Small intestine (tissue), 7 donors: Measurements from ENCODE around the gene RNASE8. TPM values are rescaled to one million over a fixed set of nuclear protein-coding genes. Genes with fewer than 3 reads are reported as not detected.

Experiments used
- DNase-seq, 2 donors: peaks; one replicate each; pipeline versions ENCODE4 v3.0.0 to v3.0.0-alpha.2; 2013
- FAIRE-seq: peaks from 2 replicates; lab custom pipeline; 2012; peaks lifted over from hg19 to GRCh38; lab: Jason Lieb, UNC
- H3K27ac ChIP-seq, 3 donors: one replicate each; pipeline ENCODE4 v1.5.1; 2013; ENCODE audit warnings: low read length in 2 of 3, mild to moderate bottlenecking in 2 of 3, control low read depth in 1 of 3, inconsistent platforms in 1 of 3, low read depth in 1 of 3, moderate library complexity in 1 of 3
- H3K27me3 ChIP-seq, 3 donors: one replicate each; pipeline ENCODE4 v1.6.1; 2013; ENCODE audit warnings: low read length in 3 of 3, inconsistent platforms in 1 of 3; ENCODE audit not compliant: control insufficient read depth in 3 of 3, insufficient read depth in 3 of 3
- H3K36me3 ChIP-seq, 3 donors: one replicate each; pipeline ENCODE4 v1.6.1; 2013; ENCODE audit warnings: low read length in 3 of 3, inconsistent platforms in 1 of 3, low read depth in 1 of 3, mild to moderate bottlenecking in 1 of 3, moderate library complexity in 1 of 3; ENCODE audit not compliant: control insufficient read depth in 3 of 3, insufficient read depth in 2 of 3
- H3K4me1 ChIP-seq, 3 donors: one replicate each; pipeline ENCODE4 v1.6.1; 2013; ENCODE audit warnings: low read length in 2 of 3, inconsistent platforms in 1 of 3, low read depth in 1 of 3, mild to moderate bottlenecking in 1 of 3, moderate library complexity in 1 of 3; ENCODE audit not compliant: control insufficient read depth in 3 of 3, insufficient read depth in 2 of 3
- H3K4me3 ChIP-seq, 3 donors: one replicate each; pipeline ENCODE4 v1.5.1; 2013; ENCODE audit warnings: low read length in 3 of 3, control low read depth in 1 of 3, inconsistent platforms in 1 of 3, low read depth in 1 of 3, mild to moderate bottlenecking in 1 of 3, moderate library complexity in 1 of 3
- H3K9me3 ChIP-seq, 2 donors: one replicate each; pipeline ENCODE4 v1.6.1; 2013; ENCODE audit warnings: low read depth in 1 of 2, low read length in 1 of 2; ENCODE audit not compliant: control insufficient read depth in 2 of 2, insufficient read depth in 1 of 2
- WGBS, 3 donors: extraction: QIAGEN DNeasy Blood & Tissue Kit; methylation state at CpG; one replicate each; pipeline ENCODE4 v1.1.7; 2013; 5-methylcytosine and 5-hydroxymethylcytosine counted together
- polyA plus RNA-seq, 4 donors: library from polyadenylated mRNA; stranded (reverse) in 3 of 4; unstranded in 1 of 4; fragments of 200-250 nt in 3 of 4; fragments of 120-200 nt in 1 of 4; gene quantifications; one replicate each; pipeline versions ENCODE4 v1.2.1 to v1.2.3, GENCODE V29; 2013
- donor health status: healthy with polysubstance abuse.
- donor health status: control.
- donor health status: control.
- donor health status: Bipolar disorder and iron deficiency.
- donor health status: healthy.

Gene RNASE8
- polyA plus RNA-seq, 4 donors: not detected

- Histone ChIP-seq H3K4me3 (peak overlapping the region; percentile 68 to 75 (median 68)), H3K27ac (peak overlapping the region; percentile 54 to 89 (median 55)), H3K36me3 (peaks cover 0 to 19% (median 2%) of the 10 kb centered on the region in 3 donors), H3K9me3 (no peaks in the 10 kb centered on the region), H3K27me3 (no peaks in the 10 kb centered on the region), H3K4me1 (peaks cover 0 to 10% (median 2%) of the 10 kb centered on the region in 3 donors)
- 13 to 20% (median 16%) methylated on average over 49 to 58 of the region's 58 CpGs for WGBS, 3 donors
- DNase-seq (peak in 1 of 2 donors; percentile 62), FAIRE-seq (no peak)
Observed at GRCh38 chr14:21025371-21026273, 32.0 kb upstream of the RNASE8 start.

GRCh38 chr14:21026274-21026987 is 31.2 kb upstream of the RNASE8 start:
- H3K9me3 ChIP-seq: no peaks in the 10 kb centered on the region
- H3K4me3 ChIP-seq: no peak overlapping the region

GRCh38 chr14:21026988-21027315 is 30.7 kb upstream of the RNASE8 start:
- H3K36me3 ChIP-seq: peaks cover 0 to 7% (median 0%) of the 10 kb centered on the region in 3 donors
- H3K27ac ChIP-seq: peak overlapping the region in 1 of 3 donors; percentile 63
- DNase-seq: no peak

More at GRCh38 chr14:21026274-21026987, 31.2 kb upstream of the RNASE8 start:
- H3K4me1 ChIP-seq: peaks cover 0 to 10% (median 2%) of the 10 kb centered on the region in 3 donors
- 67 to 80% (median 78%) methylated on average over 7 of the region's 7 CpGs for WGBS, 3 donors
- H3K27me3 ChIP-seq: no peaks in the 10 kb centered on the region
- no peak for FAIRE-seq
- H3K27ac ChIP-seq: peak overlapping the region in 1 of 3 donors; percentile 63
- peaks cover 0 to 13% (median 0%) of the 10 kb centered on the region in 3 donors for H3K36me3 ChIP-seq
- no peak for DNase-seq

GRCh38 chr14:21029917-21030316 is 27.7 kb upstream of the RNASE8 start, which contains the start of gene TPPP2:
TSS of gene TPPP2 (plus strand) at chr14:21030217. CDS start at chr14:21030582, 365 bp downstream.
- DNase-seq: no peak
- Histone ChIP-seq H3K27ac (no peak within 1 kb of the TSS), H3K9me3 (no peaks in the 10 kb centered on the region), H3K4me1 (no peaks in the 10 kb centered on the region), H3K36me3 (no peaks in the 10 kb centered on the region), H3K27me3 (no peaks in the 10 kb centered on the region), H3K4me3 (no peak within 1 kb of the TSS)
- FAIRE-seq: no peak
- 92 to 97% (median 94%) methylated on average over 5 of the region's 5 CpGs for WGBS, 3 donors

More at GRCh38 chr14:21026988-21027315, 30.7 kb upstream of the RNASE8 start:
- H3K4me3 ChIP-seq: no peak overlapping the region
- no peaks in the 10 kb centered on the region for H3K27me3 ChIP-seq
- WGBS, 3 donors: 31 to 59% (median 54%) methylated on average over 2 to 3 of the region's 3 CpGs
- H3K9me3 ChIP-seq: no peaks in the 10 kb centered on the region
- no peak for FAIRE-seq
- peaks cover 0 to 10% (median 2%) of the 10 kb centered on the region in 3 donors for H3K4me1 ChIP-seq

GRCh38 chr14:21030531-21030930 is 27.1 kb upstream of the RNASE8 start:
- no peaks in the 10 kb centered on the region for H3K36me3 ChIP-seq
- H3K27me3 ChIP-seq: no peaks in the 10 kb centered on the region
- H3K9me3 ChIP-seq: no peaks in the 10 kb centered on the region
- no peak overlapping the region for H3K4me3 ChIP-seq
- H3K27ac ChIP-seq: no peak overlapping the region
- FAIRE-seq (no peak), DNase-seq (no peak)
- WGBS, 3 donors: 86 to 93% (median 91%) methylated on average over 12 of the region's 12 CpGs
- no peaks in the 10 kb centered on the region for H3K4me1 ChIP-seq

GRCh38 chr14:21032326-21033132 is 25.1 kb upstream of the RNASE8 start:
- no peak for FAIRE-seq
- H3K9me3 ChIP-seq: no peaks in the 10 kb centered on the region
- H3K36me3 ChIP-seq: no peaks in the 10 kb centered on the region
- no peaks in the 10 kb centered on the region for H3K27me3 ChIP-seq
- H3K4me1 ChIP-seq: peaks cover 0 to 6% (median 0%) of the 10 kb centered on the region in 3 donors
- no peak for DNase-seq
- 60 to 83% (median 81%) methylated on average over 5 of the region's 5 CpGs for WGBS, 3 donors
- no peak overlapping the region for H3K27ac ChIP-seq
- H3K4me3 ChIP-seq: no peak overlapping the region

- WGBS, 3 donors: 92 to 94% (median 93%) methylated on average over 4 of the region's 4 CpGs
- DNase-seq (no peak), FAIRE-seq (no peak)
- no peak overlapping the region for H3K4me3 ChIP-seq
- no peaks in the 10 kb centered on the region for H3K36me3 ChIP-seq
- H3K27ac ChIP-seq: no peak overlapping the region
- no peaks in the 10 kb centered on the region for H3K9me3 ChIP-seq
- no peaks in the 10 kb centered on the region for H3K27me3 ChIP-seq
- peaks cover 0 to 11% (median 0%) of the 10 kb centered on the region in 3 donors for H3K4me1 ChIP-seq
Observed at GRCh38 chr14:21033133-21033698, 24.4 kb upstream of the RNASE8 start.
